ENCODE data around the gene KRCC1.

GRCh38 chr2:88088999-88089398 is 33.4 kb upstream of the KRCC1 start:
- TF ChIP-seq, protein P1, sequence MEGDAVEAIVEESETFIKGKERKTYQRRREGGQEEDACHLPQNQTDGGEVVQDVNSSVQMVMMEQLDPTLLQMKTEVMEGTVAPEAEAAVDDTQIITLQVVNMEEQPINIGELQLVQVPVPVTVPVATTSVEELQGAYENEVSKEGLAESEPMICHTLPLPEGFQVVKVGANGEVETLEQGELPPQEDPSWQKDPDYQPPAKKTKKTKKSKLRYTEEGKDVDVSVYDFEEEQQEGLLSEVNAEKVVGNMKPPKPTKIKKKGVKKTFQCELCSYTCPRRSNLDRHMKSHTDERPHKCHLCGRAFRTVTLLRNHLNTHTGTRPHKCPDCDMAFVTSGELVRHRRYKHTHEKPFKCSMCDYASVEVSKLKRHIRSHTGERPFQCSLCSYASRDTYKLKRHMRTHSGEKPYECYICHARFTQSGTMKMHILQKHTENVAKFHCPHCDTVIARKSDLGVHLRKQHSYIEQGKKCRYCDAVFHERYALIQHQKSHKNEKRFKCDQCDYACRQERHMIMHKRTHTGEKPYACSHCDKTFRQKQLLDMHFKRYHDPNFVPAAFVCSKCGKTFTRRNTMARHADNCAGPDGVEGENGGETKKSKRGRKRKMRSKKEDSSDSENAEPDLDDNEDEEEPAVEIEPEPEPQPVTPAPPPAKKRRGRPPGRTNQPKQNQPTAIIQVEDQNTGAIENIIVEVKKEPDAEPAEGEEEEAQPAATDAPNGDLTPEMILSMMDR (IDR thresholded peaks at IDR 0.05) = no peak
- TF ChIP-seq ZFX (IDR thresholded peaks at IDR 0.05; ENCODE audit: borderline replicate concordance) = no peak
